GM19240 (cell line): ENCODE results near the gene COL27A1.

ENCODE experiments used
- DNase-seq: peaks from one replicate; pipeline ENCODE4 v3.0.0; 2011; ENCODE audit warnings: low spot score; ENCODE audit not compliant: insufficient read length

Gene COL27A1

DNA sequence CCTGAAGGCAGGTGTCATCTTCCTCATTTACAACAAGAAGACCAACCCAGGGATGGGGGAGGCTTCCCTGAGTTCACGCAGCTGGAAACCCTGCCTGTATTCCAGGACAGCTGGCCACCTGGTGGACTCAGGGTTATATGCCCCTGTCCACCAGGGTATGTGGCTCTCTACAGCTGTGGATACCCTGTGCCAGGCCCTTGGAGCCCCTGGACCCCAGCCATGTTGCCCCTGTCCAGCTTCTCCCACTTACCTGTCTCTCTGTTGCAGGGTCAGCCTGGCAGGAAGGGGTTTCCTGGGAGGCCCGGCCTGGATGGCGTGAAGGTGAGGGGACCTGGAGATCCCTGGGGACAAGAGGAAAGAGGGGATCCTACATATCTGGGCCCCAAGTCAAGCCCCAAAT is 87.9 kb downstream of the COL27A1 start:
- no peak for DNase-seq

DNA sequence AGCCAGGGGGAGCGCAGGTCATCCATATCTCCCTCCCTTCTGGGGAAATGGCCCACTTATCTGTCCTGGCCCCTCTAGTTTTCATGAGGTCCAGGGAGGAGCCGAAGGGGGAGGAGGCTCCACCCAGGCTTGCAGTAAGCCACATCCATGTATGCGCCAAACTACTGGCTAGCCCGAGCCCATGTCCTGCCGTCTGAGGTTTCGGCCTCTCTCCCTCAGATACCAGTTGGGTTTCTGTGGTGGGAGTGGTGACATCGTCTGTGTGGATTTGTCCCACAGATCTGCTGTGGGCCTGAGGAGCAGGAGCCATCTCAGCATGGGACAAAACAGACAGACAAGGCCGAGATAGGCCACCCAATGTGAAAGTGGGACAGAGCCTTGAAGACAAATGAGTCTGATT is 89.2 kb downstream of the COL27A1 start:
- no peak for DNase-seq

DNA sequence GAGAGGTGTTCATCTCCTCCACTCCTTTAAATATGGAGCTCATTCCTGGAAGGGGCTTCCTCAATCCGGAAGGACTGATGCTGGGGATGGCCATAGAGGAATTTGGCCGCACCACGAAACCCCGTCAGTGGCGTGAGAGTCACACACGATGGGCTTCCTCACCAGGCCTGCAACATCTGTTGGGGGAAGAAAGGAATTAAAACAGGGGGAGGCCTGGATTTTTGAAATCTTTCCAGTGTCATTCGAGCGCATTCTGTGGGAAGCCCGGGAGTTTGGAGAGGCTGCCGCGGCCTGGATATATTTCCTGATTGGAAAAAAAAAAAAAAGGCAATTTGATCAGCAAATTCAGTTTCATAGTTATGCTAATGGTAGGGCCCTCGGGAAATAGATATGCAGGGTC is 91.2 kb downstream of the COL27A1 start:
- DNase-seq, result no peak

DNA sequence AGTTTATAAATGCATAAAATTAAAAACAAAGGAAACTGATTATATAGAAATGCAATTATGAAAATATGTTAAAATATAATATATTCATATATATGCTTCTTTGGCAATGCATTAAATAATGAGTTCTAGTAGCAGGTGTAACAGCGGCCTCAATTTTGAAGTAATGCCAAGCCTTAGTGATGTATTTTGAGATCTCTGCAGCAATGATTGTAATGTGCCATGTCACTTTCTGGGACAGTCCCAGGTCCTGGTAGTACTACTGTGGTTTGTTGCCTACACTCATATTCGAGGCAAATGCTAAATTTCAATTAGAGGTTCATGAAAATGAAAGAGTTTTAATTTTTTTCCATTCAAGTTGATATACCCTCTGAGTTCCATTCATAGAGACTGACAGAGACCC is 91.7 kb downstream of the COL27A1 start:
- no peak for DNase-seq

DNA sequence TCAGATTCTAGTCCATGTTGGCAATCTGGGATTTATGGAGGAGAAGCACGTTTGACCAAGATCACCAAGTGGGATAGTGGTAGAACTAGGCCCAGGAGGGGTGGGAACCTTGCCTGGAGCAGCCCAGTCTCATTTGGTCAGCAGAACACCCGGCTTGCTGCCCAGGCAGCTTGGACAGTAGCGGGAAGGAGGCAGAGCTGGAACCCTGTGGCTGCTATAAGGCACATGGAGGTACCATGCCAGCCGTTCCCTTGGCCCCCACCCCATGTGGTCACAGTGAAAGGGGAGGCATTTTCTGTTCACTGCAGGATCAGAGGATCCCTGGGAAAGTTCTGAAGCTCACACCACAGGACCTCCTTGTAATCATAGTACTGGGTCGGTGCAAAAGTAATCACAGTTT is 92.2 kb downstream of the COL27A1 start:
- no peak for DNase-seq

GRCh38 chr9:114248299-114248707 is 93.0 kb downstream of the COL27A1 start:
- no peak for DNase-seq

GRCh38 chr9:114249424-114250234 is 94.3 kb downstream of the COL27A1 start:
- no peak for DNase-seq

GRCh38 chr9:114250235-114250568 is 94.9 kb downstream of the COL27A1 start:
- DNase-seq, result no peak

- DNase-seq, result no peak
Observed at GRCh38 chr9:114250648-114251047, 95.3 kb downstream of the COL27A1 start.

DNA sequence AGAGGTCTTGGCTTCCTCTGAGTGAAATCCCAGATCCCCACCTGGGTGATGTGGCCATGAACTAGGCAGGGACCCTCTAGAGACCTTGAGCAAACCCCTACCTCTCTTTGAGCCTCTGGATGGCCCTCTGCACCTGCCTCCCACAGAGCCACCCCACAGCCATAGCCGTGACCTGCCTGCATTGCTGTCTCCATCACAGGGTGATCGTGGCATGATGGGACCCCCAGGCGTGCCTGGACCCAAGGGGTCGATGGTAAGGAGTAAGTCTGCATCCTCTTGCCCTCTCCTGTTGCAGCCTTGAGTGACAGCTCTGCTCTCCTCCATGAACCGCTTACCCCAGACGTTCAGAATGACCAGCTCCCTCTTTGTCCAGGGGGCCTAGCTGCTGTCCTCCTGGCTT is 97.1 kb downstream of the COL27A1 start:
- DNase-seq, result no peak

DNA sequence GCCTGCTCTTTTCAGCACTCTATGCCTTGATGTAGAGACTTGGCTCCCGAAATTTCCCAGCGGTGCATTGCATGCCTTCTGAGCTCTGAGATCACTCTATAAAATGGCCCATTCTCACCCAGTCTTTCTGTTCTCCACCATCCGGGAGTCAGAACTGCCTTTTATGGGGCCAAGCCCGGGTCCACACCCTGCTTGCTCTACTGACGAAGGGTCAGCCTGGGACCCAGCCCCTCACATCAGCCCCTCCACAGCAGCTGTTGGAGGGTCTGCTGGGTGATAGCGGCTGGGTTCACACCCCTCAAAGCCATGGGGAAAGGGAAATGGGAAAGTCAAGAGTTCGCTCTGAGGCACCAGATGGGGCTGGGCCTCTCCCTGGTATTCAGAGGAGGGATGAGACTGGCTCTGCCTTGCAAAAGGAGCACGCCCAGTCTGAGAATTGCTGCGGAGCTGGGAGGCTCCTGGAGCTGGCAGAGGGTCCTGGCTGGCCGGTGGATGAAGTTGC is 101.5 kb downstream of the COL27A1 start:
- no peak for DNase-seq

DNA sequence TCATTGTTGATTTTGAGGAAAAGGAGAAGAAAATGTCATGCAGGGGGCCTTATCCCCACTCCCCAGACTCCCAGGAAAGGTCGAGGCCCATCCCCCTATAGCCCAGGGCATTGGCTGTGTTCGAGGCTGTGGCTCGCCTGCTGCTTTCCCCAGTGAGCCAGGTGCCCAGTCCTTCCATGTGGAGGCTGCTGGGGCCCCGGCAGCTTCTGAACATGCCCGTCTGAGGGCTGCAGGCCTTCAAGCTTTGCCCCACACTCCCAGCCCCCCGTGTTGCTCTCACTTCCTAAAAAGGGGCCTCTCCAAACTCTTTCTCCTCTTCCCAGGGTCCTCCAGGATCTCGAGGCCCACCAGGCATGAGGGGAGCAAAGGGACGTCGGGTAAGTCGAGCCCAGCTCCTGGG is 102.9 kb downstream of the COL27A1 start:
- DNase-seq, result no peak

DNA sequence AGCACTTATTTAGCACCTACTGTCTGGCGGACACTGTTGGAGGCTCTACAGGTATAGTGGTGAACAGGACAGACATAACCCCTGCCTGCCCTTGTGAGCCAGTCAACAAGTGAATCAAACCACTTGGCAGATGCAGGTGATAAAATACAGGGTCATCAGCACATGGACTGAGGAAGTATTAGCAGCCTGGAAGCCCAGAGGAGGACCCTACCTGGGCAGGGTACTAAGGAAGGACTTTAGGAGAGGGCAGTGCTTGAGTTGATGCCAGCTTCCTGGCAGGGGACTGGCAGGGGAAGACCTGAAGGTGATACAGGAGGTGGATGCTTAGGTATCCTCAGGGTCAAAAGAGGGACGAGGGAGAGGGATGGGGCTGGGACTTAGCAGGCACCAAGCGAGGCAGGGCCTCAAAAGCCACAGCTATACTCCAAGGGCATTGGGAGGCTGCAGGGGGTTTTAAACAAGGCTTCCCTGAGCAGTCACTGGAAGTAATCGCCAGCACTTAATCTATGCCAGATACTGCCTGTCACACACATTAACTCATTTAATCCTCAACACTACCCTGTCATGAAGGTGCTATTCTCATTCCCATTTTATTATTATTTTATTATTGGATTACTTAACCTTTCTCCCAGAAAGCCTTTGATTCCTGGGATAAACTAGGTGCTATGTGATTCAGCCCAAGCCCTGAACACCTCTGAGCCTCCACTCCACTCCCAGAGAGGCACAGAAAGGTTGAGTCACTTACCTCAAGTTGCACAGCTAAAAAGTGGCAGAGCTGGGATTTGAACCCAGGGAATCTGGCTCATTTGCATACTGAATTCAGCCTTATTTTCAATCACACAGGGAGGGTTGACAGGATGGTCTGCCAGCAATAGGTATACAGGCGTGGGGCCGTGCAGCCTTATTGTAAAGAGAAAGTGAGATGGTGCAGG is 103.8 kb downstream of the COL27A1 start:
- no peak for DNase-seq

- no peak for DNase-seq
Observed at GRCh38 chr9:114259798-114260523, 104.6 kb downstream of the COL27A1 start.

DNA sequence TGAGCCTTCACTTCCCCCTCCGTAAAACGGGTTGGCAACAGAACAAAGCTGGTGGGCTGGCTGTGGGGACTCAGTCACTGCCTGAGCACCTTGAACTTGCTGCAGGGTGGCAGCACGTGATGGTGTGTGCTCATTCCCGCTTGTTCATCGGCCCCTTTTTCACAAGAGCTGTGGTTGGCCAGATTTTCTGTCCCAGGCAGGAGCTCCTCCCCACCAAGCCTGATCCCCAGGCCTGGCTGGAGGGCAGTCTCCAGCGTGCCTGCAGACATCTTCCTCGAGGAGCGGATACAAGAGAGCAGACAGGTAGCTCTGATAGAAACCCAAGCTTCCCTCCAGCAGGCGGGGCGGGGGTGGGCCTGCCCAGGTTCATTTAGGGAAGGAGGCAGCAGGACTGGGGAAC is 105.7 kb downstream of the COL27A1 start:
- no peak for DNase-seq

GRCh38 chr9:114261987-114262386 is 106.7 kb downstream of the COL27A1 start:
- DNase-seq, result no peak

DNA sequence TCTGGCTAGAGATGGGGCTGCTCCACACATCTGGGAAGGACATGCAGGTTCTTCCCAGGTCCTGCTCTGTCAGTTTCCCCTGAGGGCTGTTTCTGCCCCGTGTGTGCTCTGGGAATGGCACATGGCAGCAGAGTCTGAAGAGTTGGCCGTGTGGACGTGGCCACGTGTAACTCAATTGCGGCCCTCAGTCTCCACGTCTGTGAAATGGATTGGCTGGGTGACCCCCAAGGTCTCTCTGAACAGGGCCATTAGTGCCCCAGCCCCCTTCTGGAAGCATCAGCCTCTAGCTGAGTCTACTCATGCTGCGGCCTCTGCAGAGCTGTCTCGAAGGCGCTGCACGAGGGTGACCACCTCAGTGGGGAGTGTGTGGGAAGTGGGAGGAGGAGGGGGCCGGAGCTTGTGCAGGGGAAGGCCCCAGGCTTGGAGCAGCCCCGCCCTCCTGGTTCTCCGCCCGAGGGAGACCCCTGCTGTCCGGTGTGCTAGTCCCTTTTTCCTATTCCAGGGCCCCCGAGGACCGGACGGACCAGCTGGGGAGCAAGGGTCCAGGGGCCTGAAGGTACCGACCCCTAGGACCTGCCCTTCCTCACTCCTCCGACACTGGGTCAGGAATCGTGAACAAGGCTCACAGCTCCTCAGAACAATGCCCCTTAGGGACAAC is 108.6 kb downstream of the COL27A1 start:
- no peak for DNase-seq

DNA sequence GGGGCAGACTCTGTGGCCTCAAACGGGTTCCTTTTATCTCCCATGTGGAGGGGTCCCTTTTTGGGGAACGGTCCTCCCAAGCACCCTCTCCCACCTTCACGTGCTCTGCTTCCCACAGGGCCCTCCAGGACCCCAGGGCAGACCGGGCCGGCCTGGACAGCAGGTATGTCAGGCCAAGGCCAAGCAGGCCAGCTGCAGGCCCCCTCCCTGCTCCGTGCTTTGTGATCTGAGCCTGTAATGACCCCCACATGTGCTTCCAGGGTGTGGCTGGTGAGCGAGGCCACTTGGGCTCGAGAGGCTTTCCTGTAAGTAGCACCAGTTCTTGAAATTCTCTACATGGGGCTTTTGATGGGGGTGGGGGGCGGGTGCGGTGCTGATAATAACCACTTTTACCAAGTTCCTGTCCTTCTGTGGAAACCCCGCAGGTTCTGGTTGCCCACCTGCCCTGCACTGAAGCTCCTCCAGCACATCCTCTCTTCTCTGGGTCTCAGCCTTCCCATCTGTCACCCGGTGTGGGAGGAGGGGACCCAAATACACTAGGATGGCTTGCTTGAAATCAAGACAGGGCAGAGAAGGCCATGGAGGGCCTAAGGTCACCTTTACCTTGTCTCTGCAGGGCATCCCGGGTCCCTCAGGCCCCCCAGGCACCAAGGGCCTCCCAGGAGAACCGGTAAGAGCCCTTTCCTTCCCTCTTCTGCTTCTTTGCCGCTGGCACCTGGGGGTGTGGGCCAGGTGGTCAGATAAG is 109.6 kb downstream of the COL27A1 start:
- DNase-seq, result no peak

DNA sequence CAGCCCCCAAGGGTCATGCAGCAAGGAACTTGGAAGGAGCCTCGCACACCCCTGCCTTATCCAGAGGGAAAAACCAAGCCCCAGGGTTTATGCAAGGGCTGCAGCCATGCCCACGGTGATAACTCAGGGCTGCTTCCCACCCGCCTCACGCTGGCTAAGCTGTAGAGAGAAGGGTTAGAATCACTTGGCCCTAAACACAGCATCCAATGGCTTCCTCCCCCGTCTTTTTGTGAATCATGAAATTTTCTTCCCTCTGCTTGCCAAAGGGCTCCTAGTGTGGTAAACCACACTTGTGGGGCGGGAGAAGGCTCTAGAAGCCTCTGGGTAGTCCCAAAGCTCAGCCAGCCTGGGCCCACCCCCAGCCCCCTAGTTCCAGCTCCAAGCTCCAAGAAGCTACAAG is 111.6 kb downstream of the COL27A1 start:
- DNase-seq, result no peak

DNA sequence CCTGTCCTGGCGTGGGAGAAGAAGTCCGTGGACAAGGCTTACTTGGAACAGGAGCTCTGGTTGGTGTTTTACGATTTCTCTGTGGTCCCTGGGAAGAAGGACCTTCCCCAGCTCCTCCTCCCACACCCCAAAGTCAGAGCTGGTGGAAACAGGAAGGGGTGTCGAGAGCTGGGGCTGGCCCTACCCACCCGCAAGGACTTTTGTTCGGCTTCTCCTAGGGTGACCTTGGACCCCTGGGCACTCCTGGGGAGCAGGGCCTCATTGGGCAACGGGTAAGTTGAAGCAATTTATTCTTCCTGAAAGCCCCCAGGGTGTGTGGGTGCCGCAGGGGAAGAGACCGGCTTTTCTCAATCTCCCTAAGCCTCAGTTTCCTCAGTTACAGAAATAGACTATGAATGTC is 113.7 kb downstream of the COL27A1 start:
- no peak for DNase-seq
